OCI-LY1 (cell line): ENCODE measurements around the gene XPO4.

Source experiments
- H2AFZ ChIP-seq: fragments of 200-600 bp; sonication (generic), shearing (Covaris generic); 2 replicates; pipeline ENCODE4 v1.6.0; 2014; ENCODE audit warnings: antibody characterized with exemption, mild to moderate bottlenecking, low read length
- H3F3A ChIP-seq: fragments of 200-600 bp; sonication (generic), shearing (Covaris generic); 2 replicates; pipeline ENCODE4 v1.6.0; 2014; ENCODE audit warnings: mild to moderate bottlenecking, antibody characterized with exemption, low read length, moderate library complexity; ENCODE audit not compliant: insufficient read depth
- H3K27ac ChIP-seq: fragments of 200-600 bp; sonication (generic); 2 replicates; pipeline ENCODE4 v1.5.1; 2014; ENCODE audit warnings: low read length, mixed run types, mild to moderate bottlenecking, low read depth; ENCODE audit not compliant: poor library complexity, severe bottlenecking
- H3K27me3 ChIP-seq: fragments of 200-600 bp; sonication (generic); 2 replicates; pipeline ENCODE4 v1.6.0; 2014; ENCODE audit warnings: antibody characterized with exemption, mild to moderate bottlenecking, low read length, moderate library complexity; ENCODE audit not compliant: insufficient read depth
- H3K36me3 ChIP-seq: fragments of 200-600 bp; sonication (generic); 2 replicates; pipeline ENCODE4 v1.6.1; 2014; ENCODE audit warnings: mild to moderate bottlenecking, antibody characterized with exemption, low read length, moderate library complexity, mixed read lengths; ENCODE audit not compliant: insufficient read depth
- H3K4me1 ChIP-seq: fragments of 200-600 bp; sonication (generic); 2 replicates; pipeline ENCODE4 v1.5.1; 2014; ENCODE audit warnings: mild to moderate bottlenecking, low read length, moderate library complexity; ENCODE audit not compliant: insufficient read depth, severe bottlenecking
- H3K4me2 ChIP-seq: fragments of 200-600 bp; sonication (generic), shearing (Covaris generic); 2 replicates; pipeline ENCODE4 v1.6.1; 2014; ENCODE audit warnings: low read length
- H3K4me3 ChIP-seq: fragments of 200-600 bp; sonication (generic); 2 replicates; pipeline ENCODE4 v1.5.1; 2014; ENCODE audit warnings: low read length, low read depth, mild to moderate bottlenecking, mixed read lengths; ENCODE audit not compliant: poor library complexity, severe bottlenecking
- H3K79me2 ChIP-seq: fragments of 200-600 bp; shearing (Covaris generic); 2 replicates; pipeline ENCODE4 v1.6.1; 2016; ENCODE audit warnings: mixed run types, low read length, mixed read lengths; ENCODE audit not compliant: insufficient read depth
- H3K9ac ChIP-seq: fragments of 200-600 bp; sonication (generic), shearing (Covaris generic); 2 replicates; pipeline ENCODE4 v1.6.1; 2014; ENCODE audit warnings: mild to moderate bottlenecking, low read length, mixed read lengths
- H3K9me2 ChIP-seq: fragments of 200-600 bp; sonication (generic), shearing (Covaris generic); 2 replicates; pipeline ENCODE4 v1.6.1; 2014; ENCODE audit warnings: low read depth, mild to moderate bottlenecking, low read length, mixed read lengths
- H3K9me3 ChIP-seq: fragments of 200-600 bp; shearing (Covaris generic); 2 replicates; pipeline ENCODE4 v1.6.1; 2014; ENCODE audit warnings: low read length, mixed read lengths
- H4K20me1 ChIP-seq: fragments of 200-600 bp; sonication (generic), shearing (Covaris generic); 2 replicates; pipeline ENCODE4 v1.6.0; 2016; ENCODE audit warnings: mild to moderate bottlenecking, low read length; ENCODE audit not compliant: insufficient read depth
- CTCF ChIP-seq: fragments of 200-600 bp; sonication (generic), shearing (Covaris generic); IDR thresholded peaks from 2 replicates; pipeline ENCODE4 v1.5.1; 2017; ENCODE audit warnings: mild to moderate bottlenecking, antibody characterized with exemption, low read length, moderate library complexity, mixed read lengths
- EZH2 ChIP-seq: fragments of 200-600 bp; sonication (generic), shearing (Covaris generic); IDR thresholded peaks from 2 replicates; pipeline ENCODE4 v1.8.0; 2017; ENCODE audit warnings: borderline replicate concordance, mixed run types, mild to moderate bottlenecking, antibody characterized with exemption, low read length, moderate library complexity, mixed read lengths

XPO4 gene

GRCh38 chr13:20779405-20779804 lies 123.1 kb downstream of the XPO4 start:
- no peak overlapping the region for H3K9ac ChIP-seq
- peaks cover 32% of the 10 kb centered on the region; the same call in 1 of the 2 replicates for H3K36me3 ChIP-seq
- H4K20me1 ChIP-seq, result no peaks in the 10 kb centered on the region
- H3K27ac ChIP-seq, result no peak overlapping the region
- no peaks in the 10 kb centered on the region for H3K79me2 ChIP-seq
- no peak overlapping the region for H2AFZ ChIP-seq
- no peak overlapping the region for H3K4me2 ChIP-seq
- peaks cover 5% of the 10 kb centered on the region; the same call in 1 of the 2 replicates for H3F3A ChIP-seq
- no peaks in the 10 kb centered on the region for H3K27me3 ChIP-seq
- no peak overlapping the region for H3K4me3 ChIP-seq
- no peaks in the 10 kb centered on the region for H3K4me1 ChIP-seq
- H3K9me3 ChIP-seq, result no peaks in the 10 kb centered on the region
- no peaks in the 10 kb centered on the region for H3K9me2 ChIP-seq
- TF ChIP-seq EZH2 (no peak), CTCF (no peak)

DNA sequence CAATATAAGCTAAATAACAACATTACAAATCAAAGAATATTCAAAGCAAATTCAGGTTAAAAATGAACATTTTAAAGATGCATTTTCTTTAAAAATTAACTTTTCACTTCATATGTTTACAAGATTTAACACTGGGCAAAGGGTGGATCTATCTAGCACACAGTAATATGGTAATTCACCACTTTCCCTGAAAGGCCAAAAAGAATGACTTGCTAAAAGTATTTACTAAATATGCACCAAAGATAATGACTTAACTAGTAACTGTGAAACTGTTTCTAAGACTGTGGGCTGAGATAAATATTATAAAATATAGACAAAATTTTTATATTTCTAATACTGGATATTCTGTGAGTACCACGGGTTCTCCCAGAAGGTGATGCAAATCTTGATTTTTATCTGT lies 124.2 kb downstream of the XPO4 start:
- H3K4me2 ChIP-seq, result no peak overlapping the region
- H4K20me1 ChIP-seq, result no peaks in the 10 kb centered on the region
- H3K4me1 ChIP-seq, result peaks cover 8% of the 10 kb centered on the region
- no peak overlapping the region for H3K9ac ChIP-seq
- H3K9me3 ChIP-seq, result no peaks in the 10 kb centered on the region
- peaks cover 22% of the 10 kb centered on the region; the same call in 1 of the 2 replicates for H3K36me3 ChIP-seq
- no peaks in the 10 kb centered on the region for H3K79me2 ChIP-seq
- no peak overlapping the region for H2AFZ ChIP-seq
- H3F3A ChIP-seq, result peaks cover 5% of the 10 kb centered on the region; the same call in 1 of the 2 replicates
- H3K27me3 ChIP-seq, result no peaks in the 10 kb centered on the region
- H3K4me3 ChIP-seq, result no peak overlapping the region
- no peak overlapping the region for H3K27ac ChIP-seq
- TF ChIP-seq EZH2 (no peak), CTCF (no peak)
- no peaks in the 10 kb centered on the region for H3K9me2 ChIP-seq

GRCh38 chr13:20776751-20777150 lies 125.8 kb downstream of the XPO4 start:
- Histone ChIP-seq H3K4me2 (no peak overlapping the region), H3K4me1 (peaks cover 19% of the 10 kb centered on the region), H3K36me3 (peaks cover 17% of the 10 kb centered on the region), H3K9me3 (no peaks in the 10 kb centered on the region), H3K79me2 (no peaks in the 10 kb centered on the region), H3K4me3 (no peak overlapping the region), H3K27ac (no peak overlapping the region), H2AFZ (no peak overlapping the region), H3K9me2 (no peaks in the 10 kb centered on the region), H3F3A (peaks cover 5% of the 10 kb centered on the region; the same call in 1 of the 2 replicates), H4K20me1 (no peaks in the 10 kb centered on the region), H3K27me3 (no peaks in the 10 kb centered on the region), H3K9ac (no peak overlapping the region)
- TF ChIP-seq CTCF (no peak), EZH2 (no peak)
